Measurements from ENCODE around the gene ROBO3. TPM values are rescaled to one million over a fixed set of nuclear protein-coding genes. Genes with fewer than 3 reads are reported as not detected.

The ROBO3 gene
- total RNA-seq, 2 experiments from 2014 or later = 26.2 to 27.2 TPM

DNA sequence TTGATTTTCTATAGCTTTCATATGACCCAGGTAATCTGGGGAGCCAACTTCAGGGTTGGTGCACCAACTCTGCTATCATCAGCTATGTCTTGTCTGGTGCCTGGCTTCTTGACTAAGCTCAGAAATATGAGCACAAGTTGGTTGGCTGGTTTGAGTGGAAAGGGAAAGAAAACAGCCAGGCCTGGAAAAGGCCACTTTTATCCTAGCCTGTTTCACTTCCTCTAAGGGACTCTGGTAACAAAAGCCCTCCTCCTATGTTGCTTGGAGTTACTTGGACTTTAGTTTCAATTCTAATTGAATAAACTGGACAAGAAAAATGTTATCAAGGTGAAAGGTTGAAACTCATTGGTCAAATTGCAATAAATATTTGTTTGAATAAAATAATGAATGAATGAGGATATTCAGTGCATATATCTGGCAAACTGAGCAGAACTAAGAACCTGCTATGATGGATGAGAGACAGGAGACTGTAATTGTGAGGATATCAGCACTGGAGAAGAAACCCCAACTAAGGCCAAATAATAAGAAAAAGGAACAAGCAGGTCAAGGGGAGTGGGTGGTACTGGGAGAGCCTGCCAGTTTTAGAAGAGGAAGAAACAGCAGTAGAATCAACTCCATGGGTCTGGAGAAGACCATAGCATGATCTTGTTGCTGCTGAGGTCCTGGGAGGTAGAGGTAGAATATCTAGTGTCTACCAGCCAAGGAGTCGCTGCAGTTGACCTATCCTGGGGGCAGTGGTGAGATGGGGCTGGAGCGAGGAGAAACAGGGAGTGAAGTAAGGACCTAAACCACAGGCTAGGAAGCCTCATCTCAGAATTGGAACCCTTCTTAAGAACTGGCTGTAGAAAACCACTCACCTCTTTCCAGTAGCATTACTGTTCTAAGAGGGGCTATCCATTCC is 24.2 kb downstream of the ROBO3 start:
- ATAC-seq (ENCODE audit: poor library complexity) (no peak), DNase-seq (no peak)
- Mint-ChIP-seq H3K36me3 (ENCODE audit: low read depth) (no peaks in the 10 kb centered on the region), H3K27me3 (peaks cover 19% of the 10 kb centered on the region), H3K4me1 (ENCODE audit: low read depth) (peaks cover 5% of the 10 kb centered on the region), H3K9me3 (no peaks in the 10 kb centered on the region), H3K4me3 (no peak overlapping the region), H3K27ac (no peak overlapping the region)
- ChIA-PET CTCF (no interaction called here), POLR2A (interaction anchor here (1.4 to 1.9 kb wide), 2 partner anchors 8 to 13 kb away, joined by 4 to 5 read pairs; no protein-coding TSS in a partner anchor)
- Histone ChIP-seq H3K36me3 (ENCODE audit: insufficient read depth, low read length) (no peaks in the 10 kb centered on the region), H3K27ac (ENCODE audit: low read depth in 1 of 2, low read length in 2 of 2) (no peak overlapping the region), H3K4me3 (ENCODE audit: low read length) (no peak overlapping the region), H3K27me3 (ENCODE audit: control insufficient read depth in 1 of 2, insufficient read depth in 2 of 2, low read length in 2 of 2) (peaks cover 5 to 9% of the 10 kb centered on the region in 2 experiments), H3K9me3 (ENCODE audit: control insufficient read depth in 1 of 2, insufficient read depth in 1 of 2, low read length in 2 of 2) (peaks cover 0 to 4% of the 10 kb centered on the region in 2 experiments), H3K4me1 (ENCODE audit: insufficient read depth, low read length) (no peaks in the 10 kb centered on the region)
- no peak for TF ChIP-seq CTCF (IDR thresholded peaks at IDR 0.05)
- intact Hi-C loops (cut with DNase I, micrococcal nuclease) = no loop called here

GRCh38 chr11:124890151-124890550 is 24.9 kb downstream of the ROBO3 start:
- H3K27me3 ChIP-seq (ENCODE audit: control insufficient read depth in 1 of 2, insufficient read depth in 2 of 2, low read length in 2 of 2) = peaks cover 5 to 8% of the 10 kb centered on the region in 2 experiments
- DNase-seq (no peak), ATAC-seq (ENCODE audit: poor library complexity) (no peak)
- CTCF ChIA-PET = no interaction called here
- peaks cover 0 to 4% of the 10 kb centered on the region in 2 experiments for H3K9me3 ChIP-seq (ENCODE audit: control insufficient read depth in 1 of 2, insufficient read depth in 1 of 2, low read length in 2 of 2)
- no peaks in the 10 kb centered on the region for H3K36me3 ChIP-seq (ENCODE audit: insufficient read depth, low read length)
- no peak overlapping the region for H3K4me3 ChIP-seq (ENCODE audit: low read length)
- Mint-ChIP-seq H3K27ac (no peak overlapping the region), H3K27me3 (peaks cover 19% of the 10 kb centered on the region), H3K4me1 (ENCODE audit: low read depth) (peaks cover 5% of the 10 kb centered on the region), H3K4me3 (no peak overlapping the region), H3K9me3 (no peaks in the 10 kb centered on the region), H3K36me3 (ENCODE audit: low read depth) (no peaks in the 10 kb centered on the region)
- intact Hi-C loops (cut with DNase I, micrococcal nuclease) = no loop called here
- POLR2A ChIA-PET = interaction anchor here (1.4 kb wide), 1 partner anchor 8 kb away, joined by 4 read pairs; no protein-coding TSS in a partner anchor
- H3K4me1 ChIP-seq (ENCODE audit: insufficient read depth, low read length) = no peaks in the 10 kb centered on the region
- no peak for TF ChIP-seq CTCF (IDR thresholded peaks at IDR 0.05)
- H3K27ac ChIP-seq (ENCODE audit: low read depth in 1 of 2, low read length in 2 of 2) = no peak overlapping the region

DNA sequence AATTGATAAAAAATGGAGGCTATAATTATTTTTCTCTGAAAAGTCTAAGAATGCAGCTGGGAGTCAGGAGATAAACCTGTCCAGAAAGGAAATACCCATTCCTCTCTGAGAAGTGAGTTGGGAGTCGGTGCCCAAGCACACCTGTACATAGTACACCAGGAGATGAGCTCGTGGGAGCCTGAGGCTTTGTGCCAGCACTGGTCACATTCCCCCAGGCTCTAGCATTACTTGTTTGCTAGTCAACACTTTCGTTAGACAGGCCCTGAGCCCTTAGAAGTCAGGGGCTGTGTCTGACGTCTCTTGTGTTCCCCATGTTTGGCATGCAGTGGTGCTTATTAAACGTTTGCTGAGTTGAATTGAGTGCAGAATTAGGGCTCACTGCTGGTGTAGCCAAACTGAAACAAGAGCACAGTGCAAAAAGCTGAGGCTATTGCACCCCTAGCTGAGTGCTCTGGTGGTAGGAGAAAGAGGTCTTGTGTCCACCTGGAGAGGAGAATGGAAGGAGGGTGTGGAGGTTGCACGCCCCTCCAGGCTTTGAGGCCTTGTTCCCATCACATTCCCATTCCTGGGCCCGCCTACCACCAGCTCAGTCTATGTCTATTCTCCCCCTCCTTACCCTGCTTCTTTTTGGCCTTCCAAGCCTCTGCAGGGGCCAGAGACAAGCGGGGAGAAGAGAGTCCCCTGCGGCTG is 25.6 kb downstream of the ROBO3 start:
- intact Hi-C loops (cut with DNase I, micrococcal nuclease) = no loop called here
- no peaks in the 10 kb centered on the region for H3K4me1 ChIP-seq (ENCODE audit: insufficient read depth, low read length)
- H3K4me3 ChIP-seq (ENCODE audit: low read length) = no peak overlapping the region
- Mint-ChIP-seq H3K27ac (no peak overlapping the region), H3K27me3 (peaks cover 14% of the 10 kb centered on the region), H3K4me3 (no peak overlapping the region), H3K9me3 (no peaks in the 10 kb centered on the region), H3K4me1 (ENCODE audit: low read depth) (peaks cover 5% of the 10 kb centered on the region), H3K36me3 (ENCODE audit: low read depth) (no peaks in the 10 kb centered on the region)
- H3K27me3 ChIP-seq (ENCODE audit: control insufficient read depth in 1 of 2, insufficient read depth in 2 of 2, low read length in 2 of 2) = peaks cover 4 to 5% of the 10 kb centered on the region in 2 experiments
- no peak overlapping the region for H3K27ac ChIP-seq (ENCODE audit: low read depth in 1 of 2, low read length in 2 of 2)
- DNase-seq = no peak
- POLR2A ChIA-PET = interaction anchor here (1.4 kb wide), 1 partner anchor 9 kb away, joined by 4 read pairs; no protein-coding TSS in a partner anchor
- CTCF ChIA-PET = no interaction called here
- ATAC-seq (ENCODE audit: poor library complexity) = no peak
- no peak for TF ChIP-seq CTCF (IDR thresholded peaks at IDR 0.05)
- no peaks in the 10 kb centered on the region for H3K36me3 ChIP-seq (ENCODE audit: insufficient read depth, low read length)
- peaks cover 0 to 4% of the 10 kb centered on the region in 2 experiments for H3K9me3 ChIP-seq (ENCODE audit: control insufficient read depth in 1 of 2, insufficient read depth in 1 of 2, low read length in 2 of 2)

Measured in CD4-positive, alpha-beta T cell (primary cell).